Superior temporal gyrus (tissue), 1 donor: ENCODE results near the gene NKIRAS1.
"Not testable (repeated sequence)": the region's sequence is repeated elsewhere in the genome, so short reads cannot be mapped to it uniquely, and the experiment has no call there.

ENCODE experiments used
- DNase-seq: peaks from one replicate; pipeline ENCODE4 v3.0.0-alpha.2; 2016; ENCODE audit errors: extremely low spot score

Gene NKIRAS1

DNA sequence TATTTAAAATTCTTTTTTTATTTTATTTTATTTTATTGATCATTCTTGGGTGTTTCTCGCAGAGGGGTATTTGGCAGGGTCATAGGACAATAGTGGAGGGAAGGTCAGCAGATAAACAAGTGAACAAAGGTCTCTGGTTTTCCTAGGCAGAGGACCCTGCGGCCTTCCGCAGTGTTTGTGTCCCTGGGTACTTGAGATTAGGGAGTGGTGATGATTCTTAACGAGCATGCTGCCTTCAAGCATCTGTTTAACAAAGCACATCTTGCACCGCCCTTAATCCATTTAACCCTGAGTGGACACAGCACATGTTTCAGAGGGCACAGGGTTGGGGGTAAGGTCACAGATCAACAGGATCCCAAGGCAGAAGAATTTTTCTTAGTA, 46.1 kb downstream of the NKIRAS1 start:
- not testable (repeated sequence) for DNase-seq

DNA sequence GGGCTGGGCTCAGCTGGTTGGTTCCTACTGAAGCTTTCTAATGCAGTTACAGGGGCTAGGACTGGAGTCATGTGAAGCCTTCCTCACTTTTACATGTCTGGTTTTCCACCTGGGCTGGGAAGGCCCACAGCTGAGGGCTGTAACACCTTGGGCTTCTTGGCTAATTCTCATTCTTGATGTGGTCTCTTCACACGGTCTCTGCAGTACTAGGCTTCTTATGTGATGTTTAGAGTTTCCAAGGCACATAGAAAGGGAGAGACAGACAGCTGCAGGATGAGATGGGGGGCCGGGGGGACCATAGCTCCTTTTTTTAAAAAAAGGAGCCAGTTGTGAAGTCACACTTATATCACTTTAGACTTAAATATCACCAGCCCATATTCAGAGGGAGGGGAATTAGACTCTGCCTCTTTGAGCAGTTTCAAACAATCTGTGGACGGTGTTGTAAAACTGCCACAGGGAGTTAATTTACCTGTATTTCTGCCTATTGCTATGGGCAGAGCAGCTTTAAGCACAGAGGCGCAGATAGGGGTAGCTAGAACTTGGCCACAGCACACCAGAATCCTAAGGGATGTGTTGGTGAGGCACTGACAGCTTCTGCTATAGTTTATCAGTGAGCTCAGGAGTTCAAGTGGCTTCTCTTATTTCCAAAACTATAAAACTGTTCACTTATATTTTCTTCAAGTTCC, 46.7 kb downstream of the NKIRAS1 start:
- no peak for DNase-seq

- no peak for DNase-seq
These were observed 49.0 kb downstream of the NKIRAS1 start for GRCh38 chr3:23867838-23868237.

DNA sequence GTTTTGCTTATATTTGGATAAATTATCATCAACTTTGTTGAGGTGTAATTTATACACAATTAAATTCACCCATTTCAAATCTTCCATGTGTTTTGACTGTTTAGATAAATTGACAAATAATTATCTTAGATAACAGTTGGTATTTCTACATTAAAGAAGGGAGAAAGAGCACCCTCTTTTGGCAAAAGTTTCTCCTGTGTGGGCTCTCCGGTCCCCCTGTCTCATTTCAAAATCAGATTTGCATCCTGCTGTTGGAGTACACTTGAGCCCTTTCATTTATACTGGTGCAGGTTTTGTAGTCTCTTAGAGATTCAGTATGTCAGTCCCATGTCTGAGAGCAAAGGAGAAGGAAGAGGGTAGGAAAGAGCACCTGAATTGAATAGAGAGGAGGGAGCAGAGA, 49.4 kb downstream of the NKIRAS1 start:
- DNase-seq, result no peak

GRCh38 chr3:23865595-23866396, 51.0 kb downstream of the NKIRAS1 start:
- DNase-seq, result peak; percentile 71

GRCh38 chr3:23864931-23865330, 51.9 kb downstream of the NKIRAS1 start:
- no peak for DNase-seq

DNA sequence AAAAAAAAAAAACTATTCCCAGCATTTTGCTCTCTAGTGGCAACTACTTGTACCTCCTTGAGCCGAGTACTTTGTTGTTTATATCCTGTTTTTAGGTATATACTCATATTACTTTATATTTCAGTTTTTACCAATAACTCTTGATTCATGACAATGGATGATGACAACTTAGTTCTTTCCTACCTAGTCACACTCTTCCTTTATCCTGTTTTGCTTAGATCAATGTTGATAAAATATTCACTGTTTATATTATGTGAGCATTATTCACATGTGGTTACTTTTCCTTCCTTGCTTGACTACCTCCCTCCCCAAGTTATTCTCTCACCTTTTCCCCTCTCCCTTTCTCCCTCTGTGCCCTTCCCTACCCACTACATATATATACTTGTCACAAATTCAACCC, 53.7 kb downstream of the NKIRAS1 start:
- no peak for DNase-seq

GRCh38 chr3:23861689-23862088, 55.1 kb downstream of the NKIRAS1 start:
- DNase-seq, result no peak

DNA sequence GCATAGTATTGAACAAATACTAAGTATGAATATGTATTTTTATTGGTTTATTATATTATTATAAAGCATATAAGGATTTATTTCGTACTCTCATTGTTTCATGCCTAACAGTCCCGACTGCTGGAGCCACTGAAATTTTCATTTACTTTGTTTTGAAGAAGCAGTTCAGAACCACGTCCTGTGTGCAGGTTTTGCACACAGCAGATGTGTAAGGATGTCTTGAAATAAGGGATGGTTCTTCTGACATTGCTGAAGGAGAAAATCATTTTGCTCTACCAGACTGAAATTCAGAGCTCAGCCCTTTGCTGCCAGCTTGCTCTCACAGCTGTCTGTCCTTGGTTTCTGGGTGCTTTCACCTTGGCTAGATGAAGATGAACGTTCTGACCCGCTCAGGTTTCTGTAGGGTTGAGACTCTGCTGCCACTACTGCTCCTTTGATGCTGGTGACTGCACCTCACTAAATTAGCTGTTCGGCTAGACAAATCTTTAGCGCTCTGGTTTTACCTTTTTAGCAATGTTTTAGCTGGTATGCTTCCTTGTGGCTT, 56.9 kb downstream of the NKIRAS1 start:
- DNase-seq, result no peak

GRCh38 chr3:23859012-23859743, 57.6 kb downstream of the NKIRAS1 start:
- DNase-seq, result no peak

- no peak for DNase-seq
These were observed 60.5 kb downstream of the NKIRAS1 start for GRCh38 chr3:23856286-23856685.

- DNase-seq, result not testable (repeated sequence)
These were observed 67.3 kb downstream of the NKIRAS1 start for GRCh38 chr3:23849462-23849861.

DNA sequence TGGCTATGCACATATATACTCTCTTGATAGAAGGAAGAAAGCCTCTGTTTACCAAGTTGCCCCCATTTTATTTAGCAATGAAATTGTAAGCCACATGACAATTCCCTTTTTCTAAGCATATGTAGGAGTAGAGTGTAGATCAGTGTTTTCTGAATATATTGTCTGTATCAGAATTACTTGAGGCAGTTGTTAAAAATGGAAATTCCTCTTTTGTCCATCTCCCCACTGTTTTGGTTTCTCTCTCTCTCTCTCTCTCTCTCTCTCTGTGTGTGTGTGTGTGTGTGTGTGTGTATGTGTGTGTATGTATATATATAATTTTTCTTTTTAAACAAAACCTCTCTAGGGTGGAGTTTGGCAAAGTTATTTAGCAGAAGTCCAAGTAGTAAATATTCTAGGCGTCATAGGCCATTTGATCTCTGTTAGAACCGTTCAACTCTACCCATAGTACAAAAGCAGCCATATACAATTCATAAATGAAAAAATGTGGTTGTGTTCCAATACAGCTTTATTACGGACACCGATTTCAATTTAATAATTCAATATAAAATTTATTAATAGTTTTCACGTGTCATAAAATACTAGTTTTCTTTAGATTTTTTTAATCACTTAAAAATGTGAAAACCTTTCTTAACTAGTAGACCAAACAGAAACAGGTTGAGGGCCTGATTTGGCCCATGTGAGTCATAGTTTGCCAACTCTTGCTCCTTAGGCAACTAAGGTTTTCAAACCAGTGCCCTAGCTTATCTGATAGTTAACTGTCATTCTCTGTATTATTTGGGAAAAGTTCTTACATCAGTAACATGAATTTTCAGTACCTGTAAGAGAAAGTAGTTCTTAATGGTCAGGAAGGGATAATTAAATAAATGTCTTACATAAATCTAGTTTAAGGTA, 71.2 kb downstream of the NKIRAS1 start:
- DNase-seq, result no peak

DNA sequence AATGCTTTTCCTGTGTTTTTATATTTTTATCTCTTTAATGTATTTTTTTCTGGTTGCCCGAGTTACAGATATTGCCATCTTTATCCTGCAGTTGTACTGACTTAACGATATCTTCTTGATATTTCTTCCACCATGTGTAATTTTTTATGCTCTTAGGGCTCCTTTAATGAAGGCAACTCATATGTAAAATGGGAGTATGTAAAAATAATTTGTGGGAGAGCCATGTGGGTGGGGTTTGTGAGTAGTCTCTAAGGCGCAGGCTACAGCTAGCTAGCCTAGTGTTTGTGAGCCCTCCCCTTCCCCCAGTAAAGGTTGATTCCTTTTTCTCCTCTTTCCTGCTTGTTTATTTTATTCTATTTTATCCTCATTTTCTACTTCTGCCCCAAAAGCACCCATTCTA, 72.9 kb downstream of the NKIRAS1 start:
- DNase-seq, result no peak
